HL-60 (cell line): Measurements from ENCODE around the gene RRP15.

Experiments
- GABPA ChIP-seq: IDR thresholded peaks from 2 replicates; pipeline ENCODE4 v1.6.1; 2012; ENCODE audit warnings: low read depth
- TF ChIP-seq, protein P1 (sequence below): IDR thresholded peaks from one replicate; pipeline ENCODE4 v1.5.1; 2011; ENCODE audit warnings: low read length, control low read depth, inconsistent platforms; ENCODE audit not compliant: insufficient read depth

DNA sequence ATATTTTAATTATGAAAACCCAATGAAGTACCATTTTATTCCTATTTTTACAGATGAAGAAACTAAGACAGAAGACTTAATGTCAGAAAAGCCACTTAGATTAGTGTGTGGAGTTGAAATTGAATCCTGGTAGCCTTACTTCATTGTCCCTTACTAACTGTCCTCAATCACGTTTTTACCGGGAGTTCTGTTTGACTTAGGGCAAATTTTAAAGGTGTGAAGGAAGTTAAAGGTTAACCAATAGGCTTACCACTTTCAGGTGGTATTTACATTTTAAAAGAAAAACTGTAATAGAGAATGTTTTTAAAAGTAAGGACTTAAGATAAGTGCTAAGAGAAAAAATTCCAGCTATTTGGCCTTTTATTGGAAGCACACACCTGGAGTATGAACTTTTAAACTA lies 12.4 kb downstream of the RRP15 start:
- no peak for TF ChIP-seq GABPA
- TF ChIP-seq, protein P1, sequence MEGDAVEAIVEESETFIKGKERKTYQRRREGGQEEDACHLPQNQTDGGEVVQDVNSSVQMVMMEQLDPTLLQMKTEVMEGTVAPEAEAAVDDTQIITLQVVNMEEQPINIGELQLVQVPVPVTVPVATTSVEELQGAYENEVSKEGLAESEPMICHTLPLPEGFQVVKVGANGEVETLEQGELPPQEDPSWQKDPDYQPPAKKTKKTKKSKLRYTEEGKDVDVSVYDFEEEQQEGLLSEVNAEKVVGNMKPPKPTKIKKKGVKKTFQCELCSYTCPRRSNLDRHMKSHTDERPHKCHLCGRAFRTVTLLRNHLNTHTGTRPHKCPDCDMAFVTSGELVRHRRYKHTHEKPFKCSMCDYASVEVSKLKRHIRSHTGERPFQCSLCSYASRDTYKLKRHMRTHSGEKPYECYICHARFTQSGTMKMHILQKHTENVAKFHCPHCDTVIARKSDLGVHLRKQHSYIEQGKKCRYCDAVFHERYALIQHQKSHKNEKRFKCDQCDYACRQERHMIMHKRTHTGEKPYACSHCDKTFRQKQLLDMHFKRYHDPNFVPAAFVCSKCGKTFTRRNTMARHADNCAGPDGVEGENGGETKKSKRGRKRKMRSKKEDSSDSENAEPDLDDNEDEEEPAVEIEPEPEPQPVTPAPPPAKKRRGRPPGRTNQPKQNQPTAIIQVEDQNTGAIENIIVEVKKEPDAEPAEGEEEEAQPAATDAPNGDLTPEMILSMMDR = no peak
